ENCODE measurements around the gene CYP4F22.

CYP4F22 gene

GRCh38 chr19:15524781-15525180 lies 16.5 kb downstream of the CYP4F22 start:
- no peak overlapping the region for H2AFZ ChIP-seq (ENCODE audit: low read length)
- H3K4me2 ChIP-seq (ENCODE audit: low read length), result no peak overlapping the region
- H3K27me3 ChIP-seq (ENCODE audit: insufficient read depth, low read length), result no peaks in the 10 kb centered on the region; the same call in 1 of the 2 replicates
- no peak overlapping the region for H3K9ac ChIP-seq (ENCODE audit: low read length)
- H3K36me3 ChIP-seq (ENCODE audit: insufficient read depth, low read length), result no peaks in the 10 kb centered on the region
- H3K27ac ChIP-seq (ENCODE audit: low read depth, low read length, poor library complexity, severe bottlenecking), result no peak overlapping the region
- H3F3A ChIP-seq (ENCODE audit: insufficient read depth, low read length), result no peaks in the 10 kb centered on the region
- no peaks in the 10 kb centered on the region for H3K9me3 ChIP-seq (ENCODE audit: low read length)
- H3K4me1 ChIP-seq (ENCODE audit: insufficient read depth, low read length, severe bottlenecking), result no peaks in the 10 kb centered on the region
- H3K79me2 ChIP-seq (ENCODE audit: insufficient read depth, low read length), result no peaks in the 10 kb centered on the region
- no peaks in the 10 kb centered on the region for H3K9me2 ChIP-seq (ENCODE audit: low read depth, low read length)
- TF ChIP-seq, protein P1, sequence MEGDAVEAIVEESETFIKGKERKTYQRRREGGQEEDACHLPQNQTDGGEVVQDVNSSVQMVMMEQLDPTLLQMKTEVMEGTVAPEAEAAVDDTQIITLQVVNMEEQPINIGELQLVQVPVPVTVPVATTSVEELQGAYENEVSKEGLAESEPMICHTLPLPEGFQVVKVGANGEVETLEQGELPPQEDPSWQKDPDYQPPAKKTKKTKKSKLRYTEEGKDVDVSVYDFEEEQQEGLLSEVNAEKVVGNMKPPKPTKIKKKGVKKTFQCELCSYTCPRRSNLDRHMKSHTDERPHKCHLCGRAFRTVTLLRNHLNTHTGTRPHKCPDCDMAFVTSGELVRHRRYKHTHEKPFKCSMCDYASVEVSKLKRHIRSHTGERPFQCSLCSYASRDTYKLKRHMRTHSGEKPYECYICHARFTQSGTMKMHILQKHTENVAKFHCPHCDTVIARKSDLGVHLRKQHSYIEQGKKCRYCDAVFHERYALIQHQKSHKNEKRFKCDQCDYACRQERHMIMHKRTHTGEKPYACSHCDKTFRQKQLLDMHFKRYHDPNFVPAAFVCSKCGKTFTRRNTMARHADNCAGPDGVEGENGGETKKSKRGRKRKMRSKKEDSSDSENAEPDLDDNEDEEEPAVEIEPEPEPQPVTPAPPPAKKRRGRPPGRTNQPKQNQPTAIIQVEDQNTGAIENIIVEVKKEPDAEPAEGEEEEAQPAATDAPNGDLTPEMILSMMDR (IDR thresholded peaks at IDR 0.05; ENCODE audit: low read length), result no peak
- no peak for TF ChIP-seq EZH2 (IDR thresholded peaks at IDR 0.05; ENCODE audit: borderline replicate concordance, low read length)
- no peak overlapping the region for H3K4me3 ChIP-seq (ENCODE audit: low read depth, low read length, poor library complexity, severe bottlenecking)
- no peaks in the 10 kb centered on the region for H4K20me1 ChIP-seq (ENCODE audit: insufficient read depth, low read length)

GRCh38 chr19:15525291-15525690 lies 17.0 kb downstream of the CYP4F22 start:
- Histone ChIP-seq H3K4me2 (ENCODE audit: low read length) (no peak overlapping the region), H3F3A (ENCODE audit: insufficient read depth, low read length) (no peaks in the 10 kb centered on the region), H2AFZ (ENCODE audit: low read length) (no peak overlapping the region), H3K4me1 (ENCODE audit: insufficient read depth, low read length, severe bottlenecking) (no peaks in the 10 kb centered on the region), H3K36me3 (ENCODE audit: insufficient read depth, low read length) (no peaks in the 10 kb centered on the region), H3K9me3 (ENCODE audit: low read length) (no peaks in the 10 kb centered on the region), H3K9me2 (ENCODE audit: low read depth, low read length) (no peaks in the 10 kb centered on the region), H3K27me3 (ENCODE audit: insufficient read depth, low read length) (no peaks in the 10 kb centered on the region; the same call in 1 of the 2 replicates), H4K20me1 (ENCODE audit: insufficient read depth, low read length) (no peaks in the 10 kb centered on the region), H3K9ac (ENCODE audit: low read length) (no peak overlapping the region), H3K79me2 (ENCODE audit: insufficient read depth, low read length) (no peaks in the 10 kb centered on the region), H3K4me3 (ENCODE audit: low read depth, low read length, poor library complexity, severe bottlenecking) (no peak overlapping the region), H3K27ac (ENCODE audit: low read depth, low read length, poor library complexity, severe bottlenecking) (no peak overlapping the region)
- TF ChIP-seq, protein P1 (IDR thresholded peaks at IDR 0.05; ENCODE audit: low read length), result no peak
- TF ChIP-seq EZH2 (IDR thresholded peaks at IDR 0.05; ENCODE audit: borderline replicate concordance, low read length), result no peak

DNA sequence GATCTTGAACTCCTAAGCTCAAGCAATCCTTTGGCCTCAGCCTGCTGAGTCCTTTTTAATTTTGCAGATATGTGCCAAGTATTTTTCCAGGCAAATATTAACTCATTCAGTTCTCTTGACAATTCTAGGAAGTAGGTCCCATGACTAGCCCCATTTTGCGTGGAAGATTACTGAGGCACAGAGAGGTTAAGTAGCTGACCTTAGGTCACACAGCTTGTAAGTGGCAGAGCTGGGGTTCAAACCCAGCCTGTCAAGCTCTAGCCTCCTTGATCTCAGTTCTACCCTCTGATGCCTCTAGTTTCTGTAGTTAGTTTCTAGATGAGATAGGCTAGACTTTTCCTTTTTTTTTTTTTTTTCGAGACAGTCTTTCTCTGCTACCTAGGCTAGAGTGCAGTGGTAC lies 18.1 kb downstream of the CYP4F22 start:
- no peak overlapping the region for H3K4me2 ChIP-seq (ENCODE audit: low read length)
- no peak overlapping the region for H2AFZ ChIP-seq (ENCODE audit: low read length)
- no peaks in the 10 kb centered on the region for H3K79me2 ChIP-seq (ENCODE audit: insufficient read depth, low read length)
- H3K4me3 ChIP-seq (ENCODE audit: low read depth, low read length, poor library complexity, severe bottlenecking), result no peak overlapping the region
- no peaks in the 10 kb centered on the region for H3K9me2 ChIP-seq (ENCODE audit: low read depth, low read length)
- H3K27me3 ChIP-seq (ENCODE audit: insufficient read depth, low read length), result no peaks in the 10 kb centered on the region; the same call in 1 of the 2 replicates
- TF ChIP-seq, protein P1 (IDR thresholded peaks at IDR 0.05; ENCODE audit: low read length), result no peak
- no peak for TF ChIP-seq EZH2 (IDR thresholded peaks at IDR 0.05; ENCODE audit: borderline replicate concordance, low read length)
- H3K4me1 ChIP-seq (ENCODE audit: insufficient read depth, low read length, severe bottlenecking), result no peaks in the 10 kb centered on the region
- H3K27ac ChIP-seq (ENCODE audit: low read depth, low read length, poor library complexity, severe bottlenecking), result no peak overlapping the region
- no peaks in the 10 kb centered on the region for H4K20me1 ChIP-seq (ENCODE audit: insufficient read depth, low read length)
- no peaks in the 10 kb centered on the region for H3K9me3 ChIP-seq (ENCODE audit: low read length)
- H3K36me3 ChIP-seq (ENCODE audit: insufficient read depth, low read length), result no peaks in the 10 kb centered on the region
- H3F3A ChIP-seq (ENCODE audit: insufficient read depth, low read length), result no peaks in the 10 kb centered on the region
- H3K9ac ChIP-seq (ENCODE audit: low read length), result no peak overlapping the region
